Measurements from ENCODE around the gene KRT7. TPM values are rescaled to one million over a fixed set of nuclear protein-coding genes. Genes with fewer than 3 reads are reported as not detected.

The KRT7 gene
- total and polyA plus RNA-seq, 8 donors, result 15.2 to 1,968 (median 28.2) TPM

DNA sequence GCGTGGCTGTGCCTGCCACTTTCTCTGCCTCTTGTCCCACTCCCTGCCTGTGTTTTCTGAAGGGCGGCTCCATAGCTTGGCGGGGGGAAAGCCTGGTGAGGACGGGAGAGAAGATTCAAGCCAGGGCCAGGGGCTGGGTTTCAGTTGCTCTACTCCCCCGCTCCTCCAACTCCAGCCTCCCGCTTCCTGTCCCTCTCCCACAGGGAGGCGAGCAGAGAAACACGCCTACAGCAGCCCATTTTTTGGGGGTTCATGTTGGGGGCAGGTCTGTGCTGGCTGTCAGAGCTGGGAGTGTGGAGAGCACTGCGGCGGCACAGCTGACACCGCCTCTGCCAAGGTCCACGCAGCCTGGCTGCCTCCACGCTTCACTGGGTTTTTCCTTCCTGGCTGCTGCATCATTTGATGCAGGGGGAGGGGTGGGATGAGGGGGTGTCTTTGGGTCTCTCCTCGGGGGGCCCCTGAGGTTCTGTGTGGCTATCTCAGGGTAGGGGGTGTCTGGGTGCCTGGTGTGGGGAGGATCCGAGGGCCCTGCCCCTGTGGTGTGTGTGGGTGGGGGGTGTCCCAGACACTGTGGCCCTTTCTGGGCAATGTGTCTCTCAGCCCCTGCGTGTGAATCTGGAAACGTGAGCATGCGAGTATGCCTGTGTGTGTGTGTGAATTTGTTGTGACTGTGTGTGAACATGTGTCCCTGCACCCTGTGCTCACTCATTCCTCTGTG is 30.5 kb upstream of the KRT7 start:
- TF ChIP-seq CTCF (IDR thresholded peaks at IDR 0.05), result no peak
- intact Hi-C loops (cut with DNase I), result no loop called here
- Histone ChIP-seq H3K4me1 (peaks cover 13 to 56% of the 10 kb centered on the region in 2 donors), H3K27me3 (no peaks in the 10 kb centered on the region), H3K4me3 (no peak overlapping the region), H3K27ac (peak overlapping the region in 1 of 2 donors; percentile 63), H3K9me3 (no peaks in the 10 kb centered on the region), H3K36me3 (no peaks in the 10 kb centered on the region)
- DNase-seq (peak in 2 of 4 donors; percentile 32 to 58), ATAC-seq (no peak)

- ATAC-seq (peak; percentile 61), DNase-seq (peak in 2 of 4 donors; percentile 79 to 84)
- TF ChIP-seq CTCF (IDR thresholded peaks at IDR 0.05), result no peak
- H3K4me3 ChIP-seq, result no peak overlapping the region
- H3K27ac ChIP-seq, result peak overlapping the region in 1 of 2 donors; percentile 63
- H3K4me1 ChIP-seq, result peaks cover 9 to 54% of the 10 kb centered on the region in 2 donors
- no peaks in the 10 kb centered on the region for H3K27me3 ChIP-seq
- H3K36me3 ChIP-seq, result no peaks in the 10 kb centered on the region
- no peaks in the 10 kb centered on the region for H3K9me3 ChIP-seq
- intact Hi-C loops (cut with DNase I), result no loop called here
These were observed 29.7 kb upstream of the KRT7 start for GRCh38 chr12:52203079-52203921.

- Histone ChIP-seq H3K27me3 (no peaks in the 10 kb centered on the region), H3K4me3 (no peak overlapping the region), H3K27ac (no peak overlapping the region), H3K4me1 (peaks cover 4 to 44% of the 10 kb centered on the region in 2 donors), H3K9me3 (no peaks in the 10 kb centered on the region), H3K36me3 (no peaks in the 10 kb centered on the region)
- intact Hi-C loops (cut with DNase I), result no loop called here
- peak in 1 of 4 donors; percentile 48 for DNase-seq
- TF ChIP-seq CTCF (IDR thresholded peaks at IDR 0.05), result no peak
- ATAC-seq, result no peak
These were observed 28.7 kb upstream of the KRT7 start for GRCh38 chr12:52204095-52204930.

DNA sequence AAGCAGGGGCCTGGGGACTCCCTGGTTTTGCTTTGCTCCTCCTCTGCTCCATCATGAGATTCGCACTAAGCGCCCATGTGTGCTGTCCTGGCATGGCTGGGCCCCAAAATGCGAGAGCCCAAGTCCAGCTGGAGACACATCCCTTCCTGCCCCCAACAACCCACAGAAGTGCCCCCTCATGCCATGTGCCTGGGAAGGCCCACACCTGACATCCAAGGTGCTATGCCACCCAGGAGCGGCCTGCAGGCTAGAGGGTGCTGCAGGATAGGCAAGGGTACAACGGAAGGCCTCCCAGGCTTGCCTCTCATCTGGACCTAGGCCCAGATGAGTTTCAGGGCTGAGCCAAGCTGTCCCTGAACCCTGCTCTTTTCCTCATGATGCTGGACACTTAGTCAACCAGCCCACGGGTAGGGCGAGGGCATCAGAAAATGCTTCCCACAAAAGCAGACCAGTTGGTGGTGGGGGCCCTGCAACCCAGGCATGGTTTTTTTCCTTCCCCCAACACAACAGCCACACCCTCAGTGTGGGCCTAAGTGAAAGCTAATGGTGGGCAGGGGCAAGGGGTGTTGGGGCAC is 28.0 kb upstream of the KRT7 start:
- H3K4me1 ChIP-seq, result peaks cover 4 to 38% of the 10 kb centered on the region in 2 donors
- intact Hi-C loops (cut with DNase I), result loop anchor here in 1 of 2 donors (5.0 kb wide), 1 partner anchor 33 kb away; no protein-coding TSS in a partner anchor
- TF ChIP-seq CTCF (IDR thresholded peaks at IDR 0.05), result no peak
- H3K27me3 ChIP-seq, result no peaks in the 10 kb centered on the region
- H3K4me3 ChIP-seq, result no peak overlapping the region
- ATAC-seq (no peak), DNase-seq (peak in 1 of 4 donors; percentile 43)
- no peaks in the 10 kb centered on the region for H3K9me3 ChIP-seq
- no peak overlapping the region for H3K27ac ChIP-seq
- no peaks in the 10 kb centered on the region for H3K36me3 ChIP-seq

Measured in left lung (tissue), 10 donors.